HepG2 (cell line): ENCODE data around the gene FGA. TPM values are rescaled to one million over a fixed set of nuclear protein-coding genes. Genes with fewer than 3 reads are reported as not detected.
A peak's percentile ranks its signal among the peaks of the same experiment; 100 is the strongest.

Experiments
- ATAC-seq: fragments of 200-7000 bp; cut with Tn5 transposase; 3 replicates; pipeline ENCODE4 v1.9.1; 2020; ENCODE audit warnings: mild to moderate bottlenecking, moderate library complexity
- BruUV-seq: library from RNA; stranded (reverse); fragments of 400-500 nt; replicated peaks from 2 replicates; lab custom pipeline; 2021; lab: Mats Ljungman, UMichigan
- CTCF ChIA-PET: fragments of 300-600 bp; formaldehyde crosslinking; extraction: SDS; loops from one replicate; lab custom pipeline; 2021; ENCODE audit warnings: low total read pairs, inconsistent platforms, low intra/inter-chr PET ratio; lab: Yijun Ruan, JAX
- POLR2A ChIA-PET: fragments of 350-600 bp; sonication (Branson Sonifier 250); formaldehyde crosslinking; loops from one replicate; lab custom pipeline; 2020; ENCODE audit warnings: antibody characterized with exemption, inconsistent platforms; lab: Yijun Ruan, JAX
- DNase-seq: peaks from one replicate; pipeline ENCODE4 v3.0.0-alpha.2; 2015; ENCODE audit warnings: low spot score
- FAIRE-seq: peaks from 3 replicates; lab custom pipeline; 2011; peaks lifted over from hg19 to GRCh38; lab: Jason Lieb, UNC
- H2AFZ ChIP-seq: one replicate; pipeline ENCODE4 v1.6.1; 2011; ENCODE audit warnings: low read length, inconsistent platforms
- H3K27ac ChIP-seq: fragments of 300-600 bp; 3 replicates; pipeline ENCODE4 v1.8.0; 2011; ENCODE audit warnings: mixed run types, mild to moderate bottlenecking, mixed read lengths, low read length, inconsistent platforms; ENCODE audit not compliant: insufficient read depth; ENCODE audit errors: extremely low read length
- H3K27me3 ChIP-seq, 2 experiments: fragments of 200-600 bp in 1 of 2; 2 replicates in 1 of 2; 3 replicates in 1 of 2; pipeline versions ENCODE4 v1.6.0 to v1.8.0; 2011; ENCODE audit warnings: low read length in 2 of 2, mild to moderate bottlenecking in 2 of 2, moderate library complexity in 2 of 2, inconsistent platforms in 1 of 2; ENCODE audit not compliant: insufficient read depth in 2 of 2, control insufficient read depth in 1 of 2
- H3K36me3 ChIP-seq, 2 experiments: fragments of 200-600 bp in 1 of 2; replicated peaks in 1 of 2; 2 replicates in 1 of 2; 3 replicates in 1 of 2; pipeline versions ENCODE4 v1.5.1 to v1.8.0; 2011; ENCODE audit warnings: low read length in 2 of 2, inconsistent platforms in 1 of 2; ENCODE audit not compliant: insufficient read depth in 2 of 2, control insufficient read depth in 1 of 2
- H3K4me1 ChIP-seq: 2 replicates; pipeline ENCODE4 v1.5.1; 2012; ENCODE audit warnings: low read length, inconsistent platforms; ENCODE audit not compliant: insufficient read depth
- H3K4me2 ChIP-seq: 2 replicates; pipeline ENCODE4 v1.6.0; 2011; ENCODE audit warnings: low read depth, low read length, inconsistent platforms
- H3K4me3 ChIP-seq, 3 experiments: fragments of 200-600 bp in 1 of 3; sonication (generic), shearing (Covaris generic) in 1 of 3; replicated peaks in 1 of 3; 2 replicates each; pipeline ENCODE4 v1.5.1; 2011 to 2016; ENCODE audit warnings: low read length in 3 of 3, inconsistent platforms in 2 of 3, low read depth in 2 of 3, mild to moderate bottlenecking in 2 of 3, control low read depth in 1 of 3, mixed read lengths in 1 of 3; ENCODE audit not compliant: insufficient read depth in 1 of 3
- H3K79me2 ChIP-seq: one replicate; pipeline ENCODE4 v1.6.1; 2011; ENCODE audit warnings: low read length, inconsistent platforms; ENCODE audit not compliant: insufficient read depth
- H3K9ac ChIP-seq: 2 replicates; pipeline ENCODE4 v1.6.0; 2011; ENCODE audit warnings: mild to moderate bottlenecking, low read depth, low read length, inconsistent platforms; ENCODE audit not compliant: insufficient read depth
- H3K9me3 ChIP-seq: 2 replicates; pipeline ENCODE4 v1.5.1; 2012; ENCODE audit warnings: mild to moderate bottlenecking, low read length
- H4K20me1 ChIP-seq: 2 replicates; pipeline ENCODE4 v1.6.0; 2011; ENCODE audit warnings: inconsistent platforms, mild to moderate bottlenecking, low read length, moderate library complexity; ENCODE audit not compliant: insufficient read depth
- FOXA3 ChIP-seq: IDR thresholded peaks from 2 replicates; pipeline ENCODE4 v1.6.1; 2016; ENCODE audit warnings: missing genetic modification reagents, missing compliant biosample characterization
- GATA4 ChIP-seq: sonication (generic); IDR thresholded peaks from 2 replicates; pipeline ENCODE4 v1.6.1; 2016; ENCODE audit warnings: antibody characterized with exemption, low read depth, borderline replicate concordance
- HNRNPH1 ChIP-seq: fragments of 200-400 bp; formaldehyde crosslinking; optimal IDR thresholded peaks from 2 replicates; pipeline ENCODE3; 2017; ENCODE audit warnings: mild to moderate bottlenecking, low read depth, low read length
- KAT2B ChIP-seq: fragments of 150-350 bp; IDR thresholded peaks from 2 replicates; pipeline ENCODE4 v1.6.1; 2014; ENCODE audit warnings: low read depth, low read length, borderline replicate concordance
- SOX13 ChIP-seq, 3 experiments: fragments of 450-650 bp in 1 of 3; sonication (generic) in 1 of 3; formaldehyde crosslinking in 1 of 3; IDR thresholded peaks in 2 of 3; conservative IDR thresholded peaks in 1 of 3; 2 replicates each; pipeline versions ENCODE4 v1.5.0 to v1.6.1; 2016 to 2020; ENCODE audit warnings: antibody characterized with exemption in 1 of 3, mild to moderate bottlenecking in 1 of 3, missing compliant biosample characterization in 1 of 3, missing genetic modification reagents in 1 of 3, moderate library complexity in 1 of 3
- THAP7 ChIP-seq: sonication (generic); formaldehyde crosslinking; IDR thresholded peaks from 2 replicates; pipeline ENCODE4 v1.8.1; 2023; ENCODE audit warnings: mild to moderate bottlenecking, missing genetic modification reagents
- TSC22D2 ChIP-seq: sonication (generic); formaldehyde crosslinking; IDR thresholded peaks from 2 replicates; pipeline ENCODE4 v1.5.1; 2020; ENCODE audit warnings: missing genetic modification reagents, mild to moderate bottlenecking, borderline replicate concordance
- ZNF430 ChIP-seq: sonication (generic); formaldehyde crosslinking; IDR thresholded peaks from 2 replicates; pipeline ENCODE4 v1.9.0; 2021; ENCODE audit warnings: mild to moderate bottlenecking, missing genetic modification reagents
- WGBS: methylation state at CpG from one replicate; pipeline ENCODE4 v1.1.6; 2017; ENCODE audit warnings: low lambda C conversion rate; 5-methylcytosine and 5-hydroxymethylcytosine counted together
- in situ Hi-C: cut with HindIII; loops from 2 replicates; pipeline ENCODE4 v1.10.0; 2017; ENCODE audit warnings: low pct_unique_long_range_greater_than_20kb; ENCODE audit not compliant: extremely low pct_ligation_motif_present
- intact Hi-C: fragments of 100-400 bp; cut with micrococcal nuclease; formaldehyde crosslinking; loops from one replicate; pipeline ENCODE4 v1.10.0; 2022; ENCODE audit not compliant: unreplicated experiment
- polyA plus RNA-seq, 8 experiments: library from polyadenylated mRNA; depleted of rRNA in 3 of 8; stranded (reverse) in 7 of 8; unstranded in 1 of 8; fragments of >200 nt; fragmentation: Illumina TruSeq in 4 of 8; extraction: Trizol in 4 of 8; gene quantifications; 2 replicates each; pipeline versions ENCODE4 v1.2.1 to v1.2.3, GENCODE V29; 2011 to 2016; ENCODE audit warnings: low read depth in 4 of 8, missing spikeins in 1 of 8, mixed read lengths in 1 of 8; ENCODE audit not compliant: insufficient read depth in 1 of 8
- total RNA-seq, 5 experiments: library from RNA; depleted of rRNA; stranded (reverse); fragments of >200 nt; fragmentation: Illumina TruSeq; extraction: Trizol; gene quantifications; 2 replicates each; pipeline ENCODE4 v1.2.3, GENCODE V29; 2016; ENCODE audit warnings: low read depth in 1 of 5
- TF ChIP-seq, protein P1 (sequence below): sonication (generic); formaldehyde crosslinking; IDR thresholded peaks from 2 replicates; pipeline ENCODE4 v1.4.0; 2020; ENCODE audit warnings: missing genetic modification reagents

FGA gene
- total and polyA plus RNA-seq, 2 of the 13 experiments (the other 11 are each of a cell fraction or from before 2014, with no cell fraction given) = 640 to 1,523 TPM

GRCh38 chr4:154614306-154614705 lies 23.8 kb upstream of the FGA start:
- POLR2A ChIA-PET = interaction anchor here (0.7 to 15.2 kb wide), 4 partner anchors 16 to 54 kb away, joined by 3 to 468 read pairs (median 98); partner anchors contain the start of gene FGA
- Histone ChIP-seq H3K79me2 (peaks cover 29% of the 10 kb centered on the region), H3K9me3 (no peaks in the 10 kb centered on the region), H3K4me3 (no peak overlapping the region), H3K4me1 (peaks cover 68% of the 10 kb centered on the region), H3K27me3 (no peaks in the 10 kb centered on the region), H3K4me2 (no peak overlapping the region), H3K36me3 (peaks cover 0 to 7% of the 10 kb centered on the region in 2 experiments; a peak in 3 of 5 replicates), H4K20me1 (no peaks in the 10 kb centered on the region), H3K27ac (no peak overlapping the region)
- ATAC-seq (no peak), DNase-seq (no peak), FAIRE-seq (no peak)
- no TSS peak for BruUV-seq
- in situ Hi-C loops (no loop called here), intact Hi-C loops (no loop called here)
- no peak for TF ChIP-seq HNRNPH1
- no peak for TF ChIP-seq THAP7 (CRISPR knock-in tag)
- no peak for TF ChIP-seq ZNF430 (CRISPR knock-in tag)
- TF ChIP-seq, all 625 proteins: peak for 0
- CTCF ChIA-PET = no interaction called here
- no peak overlapping the region for H3K9ac ChIP-seq
- H2AFZ ChIP-seq = no peak overlapping the region

GRCh38 chr4:154612472-154613414 lies 22.2 kb upstream of the FGA start, which contains the start of gene FGG:
FGG (minus strand) TSS chr4:154612656; CDS start chr4:154612609, 47 bp downstream.
- H3K9ac ChIP-seq = peak within 1 kb of the TSS; percentile 72
- peak within 1 kb of the TSS; percentile 67 to 74 (median 67) for H3K4me3 ChIP-seq
- 2% methylated on average over 6 of the region's 7 CpGs for WGBS
- POLR2A ChIA-PET = interaction anchor here (1.0 to 15.2 kb wide), 13 partner anchors 10 to 63 kb away, joined by 4 to 468 read pairs (median 12); partner anchors contain the start of genes FGA, FGB and PLRG1
- peak within 1 kb of the TSS; percentile 78 for H3K27ac ChIP-seq
- H3K27me3 ChIP-seq = no peaks in the 10 kb centered on the region
- intact Hi-C loops = loop anchor here (2.0 kb wide), 1 partner anchor 14 kb away; no protein-coding TSS in a partner anchor
- H4K20me1 ChIP-seq = no peaks in the 10 kb centered on the region
- FAIRE-seq = peak; percentile 96
- peak; percentile 98 for ATAC-seq
- DNase-seq = peak; percentile 91
- CTCF ChIA-PET = no interaction called here
- peaks cover 2 to 21% of the 10 kb centered on the region in 2 experiments; a peak in 4 of 5 replicates for H3K36me3 ChIP-seq
- BruUV-seq = TSS peak; percentile 91
- no peaks in the 10 kb centered on the region for H3K9me3 ChIP-seq
- peaks cover 70% of the 10 kb centered on the region for H3K4me1 ChIP-seq
- H3K4me2 ChIP-seq = peak within 1 kb of the TSS; percentile 73
- in situ Hi-C loops = no loop called here
- H3K79me2 ChIP-seq = peaks cover 42% of the 10 kb centered on the region
- no peak within 1 kb of the TSS for H2AFZ ChIP-seq
- TF ChIP-seq SOX13 (IDR thresholded peaks at IDR 0.05) (no peak), SOX13 (CRISPR knock-in tag; conservative IDR thresholded peaks at IDR 0.05 in 1 of 2, IDR thresholded peaks at IDR 0.05 in 1 of 2) (peak in 1 of 2 experiments; percentile 85; a peak in 2 of 4 replicates), FOXA3 (CRISPR knock-in tag) (peak; percentile 75), GATA4 (peak; percentile 38; the same call in 1 of the 2 replicates), KAT2B (no peak), TSC22D2 (CRISPR knock-in tag) (no peak)
- TF ChIP-seq, protein P1, sequence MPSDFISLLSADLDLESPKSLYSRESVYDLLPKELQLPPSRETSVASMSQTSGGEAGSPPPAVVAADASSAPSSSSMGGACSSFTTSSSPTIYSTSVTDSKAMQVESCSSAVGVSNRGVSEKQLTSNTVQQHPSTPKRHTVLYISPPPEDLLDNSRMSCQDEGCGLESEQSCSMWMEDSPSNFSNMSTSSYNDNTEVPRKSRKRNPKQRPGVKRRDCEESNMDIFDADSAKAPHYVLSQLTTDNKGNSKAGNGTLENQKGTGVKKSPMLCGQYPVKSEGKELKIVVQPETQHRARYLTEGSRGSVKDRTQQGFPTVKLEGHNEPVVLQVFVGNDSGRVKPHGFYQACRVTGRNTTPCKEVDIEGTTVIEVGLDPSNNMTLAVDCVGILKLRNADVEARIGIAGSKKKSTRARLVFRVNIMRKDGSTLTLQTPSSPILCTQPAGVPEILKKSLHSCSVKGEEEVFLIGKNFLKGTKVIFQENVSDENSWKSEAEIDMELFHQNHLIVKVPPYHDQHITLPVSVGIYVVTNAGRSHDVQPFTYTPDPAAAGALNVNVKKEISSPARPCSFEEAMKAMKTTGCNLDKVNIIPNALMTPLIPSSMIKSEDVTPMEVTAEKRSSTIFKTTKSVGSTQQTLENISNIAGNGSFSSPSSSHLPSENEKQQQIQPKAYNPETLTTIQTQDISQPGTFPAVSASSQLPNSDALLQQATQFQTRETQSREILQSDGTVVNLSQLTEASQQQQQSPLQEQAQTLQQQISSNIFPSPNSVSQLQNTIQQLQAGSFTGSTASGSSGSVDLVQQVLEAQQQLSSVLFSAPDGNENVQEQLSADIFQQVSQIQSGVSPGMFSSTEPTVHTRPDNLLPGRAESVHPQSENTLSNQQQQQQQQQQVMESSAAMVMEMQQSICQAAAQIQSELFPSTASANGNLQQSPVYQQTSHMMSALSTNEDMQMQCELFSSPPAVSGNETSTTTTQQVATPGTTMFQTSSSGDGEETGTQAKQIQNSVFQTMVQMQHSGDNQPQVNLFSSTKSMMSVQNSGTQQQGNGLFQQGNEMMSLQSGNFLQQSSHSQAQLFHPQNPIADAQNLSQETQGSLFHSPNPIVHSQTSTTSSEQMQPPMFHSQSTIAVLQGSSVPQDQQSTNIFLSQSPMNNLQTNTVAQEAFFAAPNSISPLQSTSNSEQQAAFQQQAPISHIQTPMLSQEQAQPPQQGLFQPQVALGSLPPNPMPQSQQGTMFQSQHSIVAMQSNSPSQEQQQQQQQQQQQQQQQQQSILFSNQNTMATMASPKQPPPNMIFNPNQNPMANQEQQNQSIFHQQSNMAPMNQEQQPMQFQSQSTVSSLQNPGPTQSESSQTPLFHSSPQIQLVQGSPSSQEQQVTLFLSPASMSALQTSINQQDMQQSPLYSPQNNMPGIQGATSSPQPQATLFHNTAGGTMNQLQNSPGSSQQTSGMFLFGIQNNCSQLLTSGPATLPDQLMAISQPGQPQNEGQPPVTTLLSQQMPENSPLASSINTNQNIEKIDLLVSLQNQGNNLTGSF = no peak
